Measurements from ENCODE around the gene SRF. TPM values are rescaled to one million over a fixed set of nuclear protein-coding genes. Genes with fewer than 3 reads are reported as not detected.

Gene SRF
- total RNA-seq, 2 donors from 2014 or later: 59.4 to 116 TPM

DNA sequence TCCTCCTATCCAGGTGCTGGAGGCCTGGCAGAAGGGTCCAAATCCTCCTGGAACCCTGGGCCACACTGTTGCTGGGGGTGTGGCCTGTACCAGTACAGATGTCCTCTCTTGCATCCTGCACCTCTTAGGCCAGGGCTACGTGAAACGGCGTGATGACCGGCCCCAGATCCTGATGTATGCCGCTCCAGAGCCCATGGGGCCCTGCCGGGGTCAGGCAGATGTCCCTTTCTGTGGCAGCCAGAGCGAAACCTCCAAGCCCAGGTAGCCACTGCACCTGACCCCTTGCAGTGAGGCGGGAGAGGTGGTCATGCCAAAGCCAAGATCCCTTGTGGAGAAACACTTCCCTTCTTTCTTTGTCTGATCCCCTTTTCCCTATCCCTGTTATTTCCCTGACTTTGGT lies 44.0 kb downstream of the SRF start:
- Histone ChIP-seq H3K36me3 (peaks cover 14% of the 10 kb centered on the region), H3K4me3 (no peak overlapping the region), H3K9me3 (no peaks in the 10 kb centered on the region), H3K27me3 (no peaks in the 10 kb centered on the region), H3K27ac (no peak overlapping the region), H3K4me1 (peaks cover 0 to 9% of the 10 kb centered on the region in 2 donors)
- TF ChIP-seq, protein P1, sequence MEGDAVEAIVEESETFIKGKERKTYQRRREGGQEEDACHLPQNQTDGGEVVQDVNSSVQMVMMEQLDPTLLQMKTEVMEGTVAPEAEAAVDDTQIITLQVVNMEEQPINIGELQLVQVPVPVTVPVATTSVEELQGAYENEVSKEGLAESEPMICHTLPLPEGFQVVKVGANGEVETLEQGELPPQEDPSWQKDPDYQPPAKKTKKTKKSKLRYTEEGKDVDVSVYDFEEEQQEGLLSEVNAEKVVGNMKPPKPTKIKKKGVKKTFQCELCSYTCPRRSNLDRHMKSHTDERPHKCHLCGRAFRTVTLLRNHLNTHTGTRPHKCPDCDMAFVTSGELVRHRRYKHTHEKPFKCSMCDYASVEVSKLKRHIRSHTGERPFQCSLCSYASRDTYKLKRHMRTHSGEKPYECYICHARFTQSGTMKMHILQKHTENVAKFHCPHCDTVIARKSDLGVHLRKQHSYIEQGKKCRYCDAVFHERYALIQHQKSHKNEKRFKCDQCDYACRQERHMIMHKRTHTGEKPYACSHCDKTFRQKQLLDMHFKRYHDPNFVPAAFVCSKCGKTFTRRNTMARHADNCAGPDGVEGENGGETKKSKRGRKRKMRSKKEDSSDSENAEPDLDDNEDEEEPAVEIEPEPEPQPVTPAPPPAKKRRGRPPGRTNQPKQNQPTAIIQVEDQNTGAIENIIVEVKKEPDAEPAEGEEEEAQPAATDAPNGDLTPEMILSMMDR (IDR thresholded peaks at IDR 0.05): no peak
- no peak for DNase-seq (ENCODE audit: low spot score)

DNA sequence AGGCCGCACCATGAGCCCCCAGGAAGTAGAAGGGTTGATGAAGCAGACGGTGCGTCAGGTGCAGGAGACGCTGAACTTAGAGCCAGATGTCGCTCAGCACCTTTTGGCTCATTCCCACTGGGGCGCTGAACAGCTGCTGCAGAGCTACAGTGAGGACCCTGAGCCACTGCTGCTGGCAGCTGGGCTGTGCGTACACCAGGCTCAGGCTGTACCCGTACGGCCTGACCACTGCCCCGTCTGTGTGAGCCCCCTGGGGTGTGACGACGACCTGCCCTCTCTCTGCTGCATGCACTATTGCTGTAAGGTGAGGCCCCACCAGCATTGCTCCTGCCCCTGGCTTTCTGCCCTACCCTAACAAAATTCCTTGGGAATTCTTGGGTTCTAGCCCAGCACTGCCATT lies 45.1 kb downstream of the SRF start:
- TF ChIP-seq, protein P1 (IDR thresholded peaks at IDR 0.05): no peak
- no peak for DNase-seq (ENCODE audit: low spot score)
- H3K27ac ChIP-seq: no peak overlapping the region

DNA sequence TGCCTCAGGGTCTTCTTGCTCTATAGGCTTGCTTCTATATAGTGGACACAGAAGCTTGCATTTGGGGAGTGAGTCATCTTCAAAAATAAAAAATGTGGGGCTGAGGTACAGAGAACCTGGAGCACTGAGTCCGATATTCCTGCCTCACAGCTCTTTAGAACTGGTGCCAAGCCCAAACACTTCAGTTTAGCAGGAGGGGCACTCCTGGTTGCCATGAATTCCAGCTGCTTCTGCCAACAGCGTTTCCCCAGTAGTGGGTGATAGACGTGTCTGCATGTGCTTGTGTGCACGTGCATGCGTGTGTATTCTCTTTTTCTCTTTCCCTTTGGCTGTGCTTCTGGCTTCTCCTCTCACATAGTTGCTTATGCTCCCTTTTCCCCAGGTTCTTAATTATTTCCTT lies 46.3 kb downstream of the SRF start:
- TF ChIP-seq, protein P1 (IDR thresholded peaks at IDR 0.05): no peak
- Histone ChIP-seq H3K9me3 (no peaks in the 10 kb centered on the region), H3K36me3 (peaks cover 14% of the 10 kb centered on the region), H3K27ac (no peak overlapping the region), H3K4me1 (peaks cover 0 to 9% of the 10 kb centered on the region in 2 donors), H3K27me3 (no peaks in the 10 kb centered on the region), H3K4me3 (no peak overlapping the region)
- DNase-seq (ENCODE audit: low spot score): no peak

More for the DNA sequence above, 45.1 kb downstream of the SRF start:
- peaks cover 0 to 9% of the 10 kb centered on the region in 2 donors for H3K4me1 ChIP-seq
- H3K36me3 ChIP-seq: peaks cover 14% of the 10 kb centered on the region
- H3K27me3 ChIP-seq: no peaks in the 10 kb centered on the region
- H3K9me3 ChIP-seq: no peaks in the 10 kb centered on the region
- H3K4me3 ChIP-seq: no peak overlapping the region

DNA sequence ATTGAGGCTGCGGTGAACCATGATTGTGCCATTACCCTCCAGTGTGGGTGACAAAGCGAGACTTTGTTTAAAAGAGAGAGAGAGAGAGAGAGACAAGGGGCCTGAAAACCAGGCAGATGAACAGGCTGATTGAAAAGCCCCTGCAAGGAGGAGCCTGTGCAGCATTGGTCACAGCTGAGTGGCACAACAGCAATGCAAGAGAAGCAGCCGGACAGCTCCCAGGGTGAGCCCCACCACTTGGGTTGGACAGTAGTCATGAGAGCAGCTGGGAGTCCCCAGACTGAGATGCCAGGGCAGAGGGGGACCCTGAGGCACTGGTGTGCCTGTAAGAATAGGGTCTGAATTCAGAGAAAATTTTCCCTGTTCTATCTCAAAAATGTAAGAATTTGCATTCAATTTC lies 48.0 kb downstream of the SRF start:
- peaks cover 14% of the 10 kb centered on the region for H3K36me3 ChIP-seq
- H3K4me1 ChIP-seq: peaks cover 0 to 9% of the 10 kb centered on the region in 2 donors
- TF ChIP-seq, protein P1 (IDR thresholded peaks at IDR 0.05): no peak
- H3K4me3 ChIP-seq: no peak overlapping the region
- no peaks in the 10 kb centered on the region for H3K9me3 ChIP-seq
- H3K27ac ChIP-seq: no peak overlapping the region
- no peak for DNase-seq (ENCODE audit: low spot score)
- no peaks in the 10 kb centered on the region for H3K27me3 ChIP-seq

DNA sequence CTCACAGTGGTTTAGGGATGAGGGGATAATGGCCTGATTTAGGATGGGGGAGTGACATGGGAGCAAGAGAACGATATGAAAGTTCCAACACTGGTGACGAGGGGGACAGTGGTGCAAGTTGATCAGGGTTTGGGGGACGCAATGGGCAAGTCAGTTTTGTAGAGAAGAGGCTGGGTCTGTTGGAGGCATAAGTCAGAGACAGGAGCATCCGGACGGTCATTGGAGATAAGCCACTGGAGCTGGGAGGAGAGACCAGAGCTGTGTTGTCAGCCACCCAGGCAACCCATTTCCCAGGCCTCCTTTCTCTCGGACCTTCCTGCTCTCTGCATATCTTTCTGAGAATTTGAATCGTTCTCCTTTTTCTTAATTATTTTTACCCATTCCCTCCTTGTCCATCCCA lies 48.7 kb downstream of the SRF start:
- DNase-seq (ENCODE audit: low spot score): no peak
- H3K4me3 ChIP-seq: no peak overlapping the region
- H3K36me3 ChIP-seq: peaks cover 14% of the 10 kb centered on the region
- H3K27ac ChIP-seq: no peak overlapping the region
- H3K4me1 ChIP-seq: peaks cover 0 to 9% of the 10 kb centered on the region in 2 donors
- TF ChIP-seq, protein P1 (IDR thresholded peaks at IDR 0.05): no peak
- no peaks in the 10 kb centered on the region for H3K27me3 ChIP-seq
- no peaks in the 10 kb centered on the region for H3K9me3 ChIP-seq

DNA sequence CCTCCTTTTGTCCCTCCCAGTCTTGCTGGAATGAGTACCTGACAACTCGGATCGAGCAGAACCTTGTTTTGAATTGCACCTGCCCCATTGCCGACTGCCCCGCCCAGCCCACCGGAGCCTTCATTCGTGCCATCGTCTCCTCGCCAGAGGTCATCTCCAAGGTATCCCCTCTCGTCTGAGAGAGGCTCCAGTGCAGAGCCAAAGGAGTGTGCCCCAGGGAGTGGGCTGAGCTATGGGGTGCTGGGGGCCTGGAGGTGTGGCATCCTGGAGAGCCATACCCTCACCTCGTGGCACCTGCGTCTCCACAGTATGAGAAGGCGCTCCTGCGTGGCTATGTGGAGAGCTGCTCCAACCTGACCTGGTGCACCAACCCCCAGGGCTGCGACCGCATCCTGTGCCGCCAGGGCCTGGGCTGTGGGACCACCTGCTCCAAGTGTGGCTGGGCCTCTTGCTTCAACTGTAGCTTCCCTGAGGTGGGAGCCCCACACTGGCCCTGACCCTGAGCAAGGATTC lies 49.4 kb downstream of the SRF start:
- no peak overlapping the region for H3K27ac ChIP-seq
- peaks cover 8% of the 10 kb centered on the region for H3K36me3 ChIP-seq
- H3K4me3 ChIP-seq: no peak overlapping the region
- no peak for DNase-seq (ENCODE audit: low spot score)
- H3K4me1 ChIP-seq: peaks cover 0 to 9% of the 10 kb centered on the region in 2 donors
- TF ChIP-seq, protein P1 (IDR thresholded peaks at IDR 0.05): no peak
- H3K9me3 ChIP-seq: no peaks in the 10 kb centered on the region
- no peaks in the 10 kb centered on the region for H3K27me3 ChIP-seq

Data from right atrium auricular region (tissue), 2 donors.